NCI-H460 (cell line): ENCODE results near the gene PRR5L. TPM values are rescaled to one million over a fixed set of nuclear protein-coding genes. Genes with fewer than 3 reads are reported as not detected.

Experiments
- DNase-seq: peaks from one replicate; pipeline ENCODE4 v3.0.0-alpha.2; 2016; ENCODE audit warnings: low read depth; ENCODE audit errors: extremely low read depth
- total RNA-seq: library from RNA; depleted of rRNA; stranded (reverse); fragments of >200 nt; shearing (Covaris generic); gene quantifications from 2 replicates; pipeline ENCODE4 v1.2.3, GENCODE V29; 2014

PRR5L gene
- total RNA-seq, 1 experiment from 2014 or later = 54.0 TPM

DNA sequence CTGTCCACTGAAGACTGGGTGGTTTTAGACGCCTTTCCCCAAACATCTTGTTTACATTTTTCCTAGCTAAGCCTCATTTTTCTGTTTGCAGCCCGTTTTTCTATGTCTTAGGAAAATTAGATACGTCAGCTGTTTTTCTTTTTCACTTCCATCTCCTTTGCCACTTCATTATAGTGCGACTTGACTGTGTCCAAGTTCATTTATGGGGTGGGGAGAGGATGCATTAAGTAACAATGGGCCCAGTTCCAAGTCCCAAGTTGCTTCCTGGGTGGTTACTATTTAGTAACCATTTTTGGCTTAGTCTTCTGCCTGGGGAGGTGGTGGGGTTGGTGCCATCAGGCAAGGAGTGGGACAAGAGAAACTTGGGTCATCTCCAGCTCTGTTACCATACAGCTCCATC is 131.0 kb downstream of the PRR5L start:
- DNase-seq = no peak

- no peak for DNase-seq
These were observed 131.8 kb downstream of the PRR5L start for GRCh38 chr11:36427876-36428275.

GRCh38 chr11:36431429-36432092 is 135.5 kb downstream of the PRR5L start:
- DNase-seq = peak; percentile 34

GRCh38 chr11:36432093-36432469 is 136.0 kb downstream of the PRR5L start:
- no peak for DNase-seq

- DNase-seq = no peak
These were observed 136.7 kb downstream of the PRR5L start for GRCh38 chr11:36432738-36433137.

DNA sequence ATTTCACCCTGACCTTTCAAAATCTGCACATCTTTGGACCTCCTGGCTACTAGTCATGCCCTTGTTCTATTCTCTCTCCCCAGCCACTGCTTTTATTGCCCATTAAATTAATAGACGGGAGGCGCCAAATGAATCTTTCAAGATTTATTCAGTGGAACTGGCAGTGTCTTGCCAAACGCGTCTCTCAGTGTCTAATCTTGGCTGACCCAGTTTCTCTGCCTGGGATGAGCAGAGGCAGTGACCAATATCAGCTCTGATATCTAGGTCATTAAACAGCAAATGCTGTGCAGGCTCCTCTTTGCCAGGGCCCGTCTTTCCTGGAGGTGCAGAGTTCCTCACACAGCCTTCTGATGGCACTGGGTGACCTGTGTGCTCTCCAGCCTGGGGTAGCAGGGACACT is 140.0 kb downstream of the PRR5L start:
- no peak for DNase-seq

GRCh38 chr11:36436589-36436988 is 140.5 kb downstream of the PRR5L start:
- no peak for DNase-seq

- no peak for DNase-seq
These were observed 141.3 kb downstream of the PRR5L start for GRCh38 chr11:36437413-36437812.

DNA sequence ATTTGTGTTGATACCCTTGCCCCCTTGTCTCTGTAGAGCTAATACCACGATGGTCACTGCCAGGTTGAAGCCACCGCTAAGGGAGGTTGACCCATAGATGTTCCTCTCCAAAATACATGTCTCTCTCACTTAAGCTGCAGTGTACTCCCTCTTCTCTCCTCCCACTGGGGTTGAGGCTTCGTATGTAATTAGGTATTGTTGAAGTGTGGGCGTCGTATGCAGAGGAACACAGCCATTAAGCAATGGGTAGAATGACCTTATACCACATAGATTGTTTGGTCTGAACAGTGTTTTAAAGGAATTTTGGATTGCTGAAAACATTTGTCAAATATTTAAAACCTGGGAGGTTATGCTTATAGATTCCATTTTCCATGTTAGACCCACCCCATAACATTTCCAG is 142.0 kb downstream of the PRR5L start:
- no peak for DNase-seq

DNA sequence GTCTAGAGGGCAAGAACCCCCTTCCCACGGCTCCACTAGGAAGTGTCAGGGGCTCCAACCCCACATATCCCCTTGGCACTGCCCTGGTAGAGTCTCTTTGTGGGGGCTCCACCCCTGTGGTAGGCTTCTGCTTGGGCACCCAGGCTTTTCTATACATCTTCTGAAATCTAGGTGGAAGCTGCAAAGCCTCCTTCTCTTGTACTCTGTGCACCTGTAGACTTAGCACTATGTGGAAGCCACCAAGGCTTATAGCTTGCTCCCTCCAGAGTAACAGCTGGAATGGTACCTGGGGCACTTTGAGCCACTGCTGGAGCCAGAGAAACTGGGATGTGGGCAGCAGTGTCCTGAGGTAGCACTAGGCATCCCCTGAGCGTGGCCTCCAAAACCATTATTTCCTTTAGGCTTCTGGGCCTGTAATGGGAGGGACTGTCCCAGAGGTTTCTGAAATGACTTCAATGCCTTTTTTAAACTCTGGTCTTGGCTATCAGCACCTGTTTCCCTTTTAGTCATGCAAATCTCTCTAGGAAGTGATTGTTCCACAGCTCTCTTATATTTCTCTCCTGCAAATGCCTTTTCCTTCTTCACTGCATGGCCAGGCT is 145.6 kb downstream of the PRR5L start:
- no peak for DNase-seq

DNA sequence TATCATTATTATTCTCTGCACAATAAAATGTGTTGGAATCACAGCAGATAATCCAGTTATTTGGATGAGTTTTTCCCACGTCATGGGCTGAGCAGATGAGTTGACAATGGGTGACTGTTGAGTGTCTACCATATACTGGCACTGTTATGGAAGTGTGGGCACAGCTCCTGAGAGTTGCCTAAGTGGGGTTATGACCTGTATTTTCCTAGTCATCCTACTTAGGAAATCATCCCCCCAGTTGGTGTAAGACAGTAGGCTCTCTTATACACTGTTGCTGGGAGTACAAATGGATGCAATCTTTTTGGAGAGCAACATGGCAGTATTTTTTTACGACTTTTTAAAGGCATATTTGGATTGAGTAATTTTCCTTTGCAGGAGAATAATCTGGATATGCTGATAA is 147.6 kb downstream of the PRR5L start:
- no peak for DNase-seq

DNA sequence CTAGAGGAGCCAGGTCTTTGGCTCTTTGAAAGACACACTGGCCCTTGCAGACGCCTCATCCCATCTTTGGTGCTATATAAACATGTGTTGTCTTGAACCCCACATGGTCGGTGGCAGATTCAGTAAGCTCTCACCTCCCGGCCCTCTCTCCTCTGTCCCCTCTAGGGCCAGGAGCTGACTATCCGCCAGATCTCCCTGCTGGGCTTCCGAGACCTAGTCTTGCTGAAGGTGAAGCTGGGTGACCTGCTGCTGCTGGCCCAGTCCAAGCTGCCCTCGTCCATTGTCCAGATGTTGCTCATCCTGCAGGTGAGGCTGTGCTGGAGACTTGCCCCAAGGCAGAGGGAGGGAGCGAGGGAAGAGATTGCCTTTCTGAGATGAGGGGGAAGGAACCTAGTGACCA is 150.0 kb downstream of the PRR5L start:
- no peak for DNase-seq

DNA sequence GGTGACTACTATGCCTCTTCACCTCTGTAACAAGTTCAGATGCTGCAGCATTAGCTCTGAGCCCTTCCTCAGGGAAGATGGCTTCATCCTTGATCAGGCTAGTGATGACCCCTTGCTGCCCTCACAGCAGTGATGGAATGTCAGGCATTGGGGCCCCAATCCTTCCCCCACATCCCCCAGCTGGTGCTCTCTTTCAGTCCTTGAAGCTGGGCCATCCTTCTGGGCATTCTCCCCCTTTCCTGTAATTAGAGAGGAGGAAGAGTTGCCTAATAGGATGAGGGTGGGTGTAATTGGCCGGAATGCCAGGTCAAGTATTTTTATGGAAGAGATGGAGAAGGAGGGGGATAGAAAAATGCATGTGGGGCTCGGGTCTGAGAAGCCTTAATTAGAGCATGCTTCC is 151.4 kb downstream of the PRR5L start:
- no peak for DNase-seq

DNA sequence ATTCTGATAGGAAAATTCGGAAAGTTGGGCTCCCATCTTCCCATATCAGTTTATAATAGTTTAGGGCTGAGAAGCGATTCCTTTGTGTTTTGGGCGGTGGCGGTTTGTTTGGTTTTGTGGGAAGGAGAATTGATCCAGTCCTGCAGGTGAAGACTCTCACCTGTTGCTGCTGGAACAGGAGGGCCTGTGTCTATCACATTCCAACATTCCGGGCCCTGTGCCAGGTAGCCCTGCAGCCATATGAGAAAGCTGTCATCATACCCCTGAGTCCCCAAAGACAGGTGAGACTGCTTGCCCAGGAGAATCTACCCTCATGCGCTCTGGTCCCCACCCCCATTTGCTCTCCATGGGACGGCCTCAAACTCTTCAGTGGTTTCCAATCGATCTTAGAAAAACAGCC is 151.9 kb downstream of the PRR5L start:
- no peak for DNase-seq

DNA sequence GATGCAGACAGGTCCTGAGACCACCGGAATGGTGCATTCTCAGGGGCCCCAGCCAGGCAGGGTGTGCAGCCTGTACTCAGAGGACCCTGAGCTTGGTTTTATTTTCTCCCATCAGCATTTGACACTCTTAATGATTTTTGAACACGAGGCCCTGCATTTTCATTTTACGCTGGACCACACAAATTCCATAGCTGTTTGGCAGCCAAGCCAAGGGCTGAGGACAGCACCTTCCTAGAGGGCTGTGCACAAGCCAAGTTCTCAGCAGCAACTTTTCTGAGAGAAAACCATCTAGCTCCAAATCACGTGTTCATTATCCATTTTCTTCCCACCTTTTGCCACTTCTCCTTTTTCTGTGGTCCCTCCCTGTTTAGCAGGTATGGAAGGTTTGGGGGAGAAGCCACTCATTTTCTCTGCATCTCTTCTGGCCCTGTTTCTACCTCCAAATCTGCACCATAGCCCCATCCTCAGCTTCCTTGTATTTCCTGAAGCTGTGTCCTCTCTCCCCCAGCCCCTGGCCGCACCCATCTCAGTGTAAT is 153.5 kb downstream of the PRR5L start:
- DNase-seq = no peak

- no peak for DNase-seq
These were observed 154.1 kb downstream of the PRR5L start for GRCh38 chr11:36450110-36450572.

DNA sequence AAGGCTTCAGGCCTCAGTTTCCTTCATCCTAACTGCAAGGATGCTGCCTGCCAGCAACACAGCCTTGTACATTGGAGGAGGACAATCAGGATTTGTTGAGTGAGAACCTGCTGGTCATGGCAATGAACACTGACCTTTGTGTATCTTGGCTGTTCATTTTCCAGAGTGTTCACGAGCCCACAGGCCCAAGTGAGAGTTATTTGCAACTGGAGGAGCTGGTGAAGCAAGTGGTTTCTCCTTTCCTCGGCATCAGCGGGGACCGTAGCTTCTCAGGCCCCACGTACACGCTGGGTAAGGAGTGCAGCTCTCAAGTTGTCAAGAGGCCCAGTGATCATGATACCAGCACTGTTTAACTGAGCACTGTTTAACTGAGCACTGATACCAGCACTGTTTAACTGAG is 155.0 kb downstream of the PRR5L start:
- no peak for DNase-seq

DNA sequence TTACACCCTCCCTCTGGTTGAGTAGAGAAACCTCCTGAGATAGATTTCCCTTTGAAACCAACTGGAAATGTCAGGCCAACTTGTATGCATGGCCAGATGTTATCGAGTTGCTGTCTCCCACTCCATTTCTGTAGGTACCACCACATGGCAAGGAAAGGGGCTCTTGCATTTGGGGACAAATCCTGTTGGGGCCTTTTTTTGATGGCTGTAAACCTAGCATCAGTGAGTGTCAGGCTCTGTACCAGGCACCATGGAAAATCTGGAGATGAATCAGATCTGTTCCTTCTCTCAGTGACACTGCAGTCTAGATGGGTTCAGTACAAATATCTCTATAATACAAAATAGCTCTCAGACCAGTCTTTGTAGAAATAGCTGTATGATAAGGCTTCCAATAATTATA is 155.6 kb downstream of the PRR5L start:
- no peak for DNase-seq

- DNase-seq = no peak
These were observed 156.3 kb downstream of the PRR5L start for GRCh38 chr11:36452236-36452940.

DNA sequence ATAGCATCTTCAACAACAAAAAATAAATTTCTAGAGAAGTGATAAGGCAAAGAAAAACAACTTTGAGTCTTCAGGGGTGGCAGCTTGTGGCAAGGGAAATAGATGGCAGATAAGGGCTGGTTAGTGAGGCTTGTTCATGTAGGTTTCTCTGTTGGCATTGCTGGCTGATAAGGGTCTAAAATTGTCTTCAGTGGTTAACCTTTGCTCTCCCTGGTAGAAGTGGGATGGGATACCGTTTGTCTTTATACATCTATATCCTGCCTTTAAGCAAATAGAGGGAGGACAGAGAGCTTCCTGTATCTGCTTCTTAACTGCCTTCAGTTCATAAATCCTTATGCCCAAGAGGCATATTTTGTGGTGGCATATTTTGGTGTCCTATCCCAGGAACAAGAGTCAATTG is 156.9 kb downstream of the PRR5L start:
- no peak for DNase-seq

- DNase-seq = no peak
These were observed 157.6 kb downstream of the PRR5L start for GRCh38 chr11:36453678-36454077.

DNA sequence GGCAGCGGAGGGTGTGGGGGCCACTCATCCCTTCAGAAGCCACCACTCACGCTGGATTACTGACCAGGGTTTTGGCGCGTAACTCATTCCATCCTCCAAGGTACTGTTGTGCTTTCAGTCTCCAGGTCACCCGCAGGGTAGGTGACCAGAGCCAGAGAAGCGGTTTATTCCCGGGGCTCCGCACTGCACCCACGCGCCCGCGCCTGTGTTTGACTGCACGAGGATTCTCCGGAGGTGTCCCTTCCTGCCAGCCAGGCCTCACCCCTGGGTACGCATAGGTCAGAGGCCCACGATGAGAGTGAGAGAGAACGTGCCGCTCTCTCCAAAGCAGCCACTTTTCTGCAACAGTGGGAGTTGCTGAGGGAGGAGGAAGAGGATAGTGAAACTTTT is 158.5 kb downstream of the PRR5L start:
- no peak for DNase-seq
